Measurements from ENCODE around the gene FAM168B.
"Not testable (repeated sequence)": the region's sequence is repeated elsewhere in the genome, so short reads cannot be mapped to it uniquely, and the experiment has no call there.

FAM168B gene

DNA sequence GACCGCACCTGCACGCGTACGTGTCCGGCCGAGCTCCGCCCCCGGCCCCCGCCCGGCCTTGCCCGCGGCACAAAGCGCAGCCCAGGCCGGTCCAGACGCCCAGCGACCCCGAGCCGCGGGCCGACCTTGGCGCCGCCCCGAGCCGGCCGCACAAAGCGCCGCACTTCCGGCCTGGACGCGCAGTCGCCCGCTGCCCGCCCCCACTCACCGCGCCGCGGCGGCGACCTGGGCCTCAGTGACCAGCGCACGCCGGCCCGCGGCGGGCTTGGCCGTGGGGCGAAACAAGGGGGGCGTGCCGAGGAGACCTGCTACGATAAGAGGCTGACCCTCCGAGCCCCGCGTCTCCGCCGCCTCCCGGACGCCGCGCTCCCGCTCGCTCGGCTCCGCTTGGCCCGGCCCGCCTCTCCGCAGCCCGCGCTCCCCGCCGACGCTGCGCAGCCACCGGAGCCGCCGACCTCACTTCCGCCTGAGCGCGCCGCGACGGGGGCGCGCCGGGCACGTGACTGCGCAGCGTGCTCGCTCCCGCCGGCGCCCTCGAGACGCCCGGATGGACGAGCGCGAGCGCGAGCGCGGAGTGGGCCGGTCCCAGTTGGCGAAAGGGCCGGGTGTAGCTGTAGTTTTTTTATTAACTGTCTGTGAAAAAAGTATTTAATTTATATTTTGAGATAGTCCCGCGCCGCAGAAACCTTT is at the start of gene FAM168B:
Gene FAM168B, minus strand, starts transcription at position 455 of the 690 bp plus-strand sequence. CDS start 10,814 bp downstream, outside the sequence.
- in situ Hi-C loops (cut with HindIII; ENCODE audit: low sequenced_read_pairs) = no loop called here

- in situ Hi-C loops (cut with HindIII; ENCODE audit: low sequenced_read_pairs) = no loop called here
These were observed 49.6 kb upstream of the FAM168B start for GRCh38 chr2:131142849-131143248.

GRCh38 chr2:131140581-131140980 is 47.3 kb upstream of the FAM168B start:
- in situ Hi-C loops (cut with HindIII; ENCODE audit: low sequenced_read_pairs) = no loop called here

- in situ Hi-C loops (cut with HindIII; ENCODE audit: low sequenced_read_pairs) = no loop called here
These were observed 39.5 kb upstream of the FAM168B start for GRCh38 chr2:131132729-131133128.

DNA sequence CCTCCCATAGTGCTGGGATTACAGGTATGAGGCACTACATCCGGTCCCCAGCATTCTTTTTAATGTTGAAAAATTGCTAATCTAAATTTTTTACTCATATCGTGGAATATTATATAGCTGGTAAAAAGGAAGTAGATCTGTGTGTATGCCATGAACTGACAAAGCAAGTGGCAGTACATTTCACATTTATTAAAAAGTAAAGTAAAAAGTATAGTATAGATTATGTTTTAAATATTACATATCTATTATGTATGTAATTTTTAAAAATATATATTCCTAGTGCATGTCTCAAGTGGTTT is 37.0 kb upstream of the FAM168B start:
- in situ Hi-C loops (cut with HindIII; ENCODE audit: low sequenced_read_pairs) = no loop called here

- in situ Hi-C loops (cut with HindIII; ENCODE audit: low sequenced_read_pairs) = no loop called here
These were observed 34.7 kb upstream of the FAM168B start for GRCh38 chr2:131127981-131128380.

- in situ Hi-C loops (cut with HindIII; ENCODE audit: low sequenced_read_pairs) = no loop called here
These were observed 33.8 kb upstream of the FAM168B start for GRCh38 chr2:131127076-131127475.

- in situ Hi-C loops (cut with HindIII; ENCODE audit: low sequenced_read_pairs) = no loop called here
These were observed 33.2 kb upstream of the FAM168B start for GRCh38 chr2:131126436-131126835.

DNA sequence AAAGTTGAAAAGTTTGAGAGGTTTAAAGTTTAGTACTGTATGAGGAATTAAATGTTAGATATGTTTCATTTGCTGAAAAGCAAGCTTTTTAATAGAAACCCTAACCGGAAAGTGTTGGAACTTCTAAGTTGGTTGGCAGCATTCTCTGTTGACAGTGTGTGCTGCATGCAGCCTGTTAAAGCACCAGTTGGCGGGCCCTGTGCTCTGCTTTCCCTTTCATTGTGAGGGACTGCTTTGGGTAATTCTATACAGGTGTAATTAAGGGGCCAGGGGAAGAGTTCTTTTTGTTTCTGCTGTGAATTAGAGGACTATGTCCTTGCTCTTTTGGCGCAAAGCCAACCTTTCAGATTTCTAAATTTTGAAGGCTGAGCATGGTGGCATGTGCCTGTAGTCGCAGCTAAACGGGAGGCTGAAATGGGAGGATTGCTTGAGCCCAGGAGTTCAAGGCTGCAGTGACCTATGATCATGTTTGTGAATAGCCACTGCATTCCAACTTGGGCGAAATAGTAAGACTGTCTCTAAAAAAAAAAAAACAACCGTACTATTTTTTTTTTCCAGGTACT is 32.0 kb upstream of the FAM168B start:
- in situ Hi-C loops (cut with HindIII; ENCODE audit: low sequenced_read_pairs) = no loop called here

DNA sequence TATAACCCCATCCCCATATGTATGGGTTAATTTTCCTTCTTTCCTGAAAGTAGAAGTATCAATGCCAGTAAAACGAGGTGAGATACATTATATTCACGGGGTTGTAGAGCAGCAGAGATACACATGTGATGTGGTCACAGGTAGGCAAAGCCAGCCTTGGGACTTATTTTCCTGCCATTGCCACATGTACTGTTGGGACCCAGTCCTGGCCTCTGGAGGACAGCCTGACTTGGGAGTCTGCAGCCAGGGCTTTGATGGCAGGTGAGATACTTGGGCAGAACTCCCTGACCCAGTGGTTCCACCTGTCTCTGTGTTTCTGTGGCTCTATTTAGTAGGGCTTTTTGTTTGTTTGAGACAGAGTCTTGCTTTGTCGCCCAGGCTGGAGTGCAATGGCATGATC is 29.9 kb upstream of the FAM168B start:
- in situ Hi-C loops (cut with HindIII; ENCODE audit: low sequenced_read_pairs) = no loop called here

DNA sequence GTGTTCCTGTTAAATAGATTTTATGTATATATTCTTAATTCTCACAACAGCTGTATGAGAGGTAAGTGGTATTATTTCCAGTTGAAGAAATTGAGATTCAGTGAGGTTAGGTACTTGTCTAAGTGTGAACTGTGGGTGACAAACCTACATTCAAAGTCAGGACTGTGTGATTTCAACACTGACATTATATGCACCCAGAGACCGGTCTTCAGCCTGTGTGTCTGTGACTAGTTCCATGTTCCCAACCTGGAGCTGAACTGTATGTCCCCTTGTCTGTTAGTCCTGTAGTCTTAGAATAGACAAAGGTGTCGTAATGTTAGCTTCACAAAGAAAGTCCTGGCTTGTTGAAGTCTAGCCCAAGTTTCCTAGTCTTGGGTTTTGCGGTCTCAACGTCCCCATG is 29.2 kb upstream of the FAM168B start:
- in situ Hi-C loops (cut with HindIII; ENCODE audit: low sequenced_read_pairs) = no loop called here

DNA sequence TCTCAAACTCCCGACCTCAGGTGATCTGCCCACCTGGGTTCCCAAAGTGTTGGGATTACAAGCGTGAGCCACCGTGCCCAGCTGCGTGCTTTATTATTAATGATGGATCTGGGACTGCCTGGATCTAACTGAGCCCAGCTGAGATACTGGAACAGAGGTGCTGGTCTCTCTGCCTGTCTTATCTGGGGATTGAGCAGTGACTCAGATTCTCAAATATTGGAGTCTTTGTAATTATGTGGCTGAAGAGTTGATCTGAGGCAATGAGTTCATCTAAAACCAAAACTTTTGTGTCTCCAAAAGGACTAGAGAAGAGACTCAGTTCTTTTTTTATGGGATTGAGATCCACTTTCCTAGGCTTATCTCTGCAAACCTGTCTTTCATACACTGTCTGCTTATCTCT is 28.2 kb upstream of the FAM168B start:
- in situ Hi-C loops (cut with HindIII; ENCODE audit: low sequenced_read_pairs) = no loop called here

DNA sequence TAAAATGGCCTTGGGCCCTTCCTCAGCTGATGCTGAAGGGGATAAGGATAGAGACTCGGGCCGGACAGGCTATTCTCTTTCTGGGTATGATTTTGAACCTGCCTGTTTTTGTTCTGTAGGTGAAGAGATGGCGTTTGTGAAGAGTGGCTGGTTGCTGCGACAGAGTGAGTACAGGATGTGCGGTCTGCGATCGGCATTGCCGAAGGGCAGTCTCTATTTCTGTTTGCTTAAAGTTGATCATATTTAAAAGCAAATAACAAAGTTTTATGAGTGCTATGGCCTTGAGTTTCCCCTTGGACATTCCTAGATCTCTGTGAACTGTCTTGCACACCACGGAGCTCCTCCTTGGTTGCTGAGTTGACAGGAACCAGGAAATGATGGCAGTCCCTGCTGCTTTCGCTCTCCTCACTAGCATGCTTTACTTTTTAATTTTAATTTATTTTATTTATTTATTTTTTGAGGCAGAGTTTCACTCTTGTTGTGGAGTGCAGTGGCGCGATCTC is 27.6 kb upstream of the FAM168B start:
- in situ Hi-C loops (cut with HindIII; ENCODE audit: low sequenced_read_pairs) = no loop called here

- in situ Hi-C loops (cut with HindIII; ENCODE audit: low sequenced_read_pairs) = no loop called here
These were observed 22.5 kb upstream of the FAM168B start for GRCh38 chr2:131115752-131116151.

GRCh38 chr2:131114950-131115349 is 21.7 kb upstream of the FAM168B start:
- in situ Hi-C loops (cut with HindIII; ENCODE audit: low sequenced_read_pairs) = not testable (repeated sequence)

- in situ Hi-C loops (cut with HindIII; ENCODE audit: low sequenced_read_pairs) = no loop called here
These were observed 20.4 kb upstream of the FAM168B start for GRCh38 chr2:131113566-131114227.

GRCh38 chr2:131112529-131112928 is 19.3 kb upstream of the FAM168B start:
- in situ Hi-C loops (cut with HindIII; ENCODE audit: low sequenced_read_pairs) = no loop called here

DNA sequence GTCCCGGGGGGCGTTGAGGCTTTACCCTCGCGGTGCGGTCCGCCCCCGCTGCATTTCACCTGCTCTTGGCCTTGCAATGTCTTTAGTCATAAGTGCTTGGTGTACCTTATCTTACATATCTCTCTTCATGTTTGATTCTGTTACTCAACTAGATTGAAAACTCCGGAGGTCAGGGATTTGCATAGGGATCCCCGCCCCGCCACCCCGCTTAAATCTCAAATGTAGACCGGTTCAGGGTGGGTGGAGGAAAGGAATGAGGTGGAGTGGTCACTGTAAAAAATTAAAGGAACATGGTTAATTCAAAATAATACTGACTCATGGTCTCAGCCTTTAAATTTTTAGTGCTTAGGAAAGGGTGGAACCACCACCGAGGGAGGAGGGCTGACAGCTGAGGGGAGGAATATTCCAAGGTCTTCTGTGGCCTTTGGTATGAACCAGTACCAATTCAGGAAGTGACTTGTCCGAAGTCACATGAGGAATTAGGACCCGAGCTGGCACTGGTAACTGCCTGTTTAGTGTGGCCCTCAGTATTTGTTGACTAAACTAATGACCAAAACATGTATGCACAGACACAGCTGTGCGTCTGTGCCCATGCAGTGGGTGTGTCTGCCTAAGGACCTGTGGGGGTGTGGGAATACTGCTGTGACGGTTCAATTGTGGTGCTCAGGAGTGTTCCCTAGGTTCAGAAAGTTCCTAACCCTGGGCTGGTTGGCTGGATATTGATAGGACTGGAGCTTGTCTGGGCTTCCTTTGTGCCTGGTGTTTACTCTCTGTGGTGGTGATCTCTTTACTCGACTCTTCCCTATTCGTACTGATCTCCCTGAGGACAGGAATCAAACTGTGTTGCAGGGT is 12.9 kb upstream of the FAM168B start:
- in situ Hi-C loops (cut with HindIII; ENCODE audit: low sequenced_read_pairs) = no loop called here

GRCh38 chr2:131105156-131105949 is 12.1 kb upstream of the FAM168B start, which contains the start of gene PLEKHB2:
Gene PLEKHB2 (plus strand): TSS chr2:131105336. CDS start chr2:131120942, 15,606 bp downstream.
- in situ Hi-C loops (cut with HindIII; ENCODE audit: low sequenced_read_pairs) = no loop called here

GRCh38 chr2:131104487-131105155 is 11.4 kb upstream of the FAM168B start:
- in situ Hi-C loops (cut with HindIII; ENCODE audit: low sequenced_read_pairs) = no loop called here

All from endothelial cell of hepatic sinusoid (primary cell).